ENCODE results near the gene DSN1.

GRCh38 chr20:36777167-36777566, 3.6 kb upstream of the DSN1 start:
- TF ChIP-seq CTCF (conservative IDR thresholded peaks at IDR 0.05; ENCODE audit: low read length) (no peak), EZH2phosphoT487 (IDR thresholded peaks at IDR 0.05; ENCODE audit: borderline replicate concordance) (no peak)

Data from Loucy (cell line).